ENCODE measurements around the gene GNE. TPM values are rescaled to one million over a fixed set of nuclear protein-coding genes. Genes with fewer than 3 reads are reported as not detected.

The GNE gene
- total and polyA plus RNA-seq, 2 of the 13 experiments (the other 11 are each of a cell fraction or from before 2014, with no cell fraction given), result 16.1 to 24.1 TPM

DNA sequence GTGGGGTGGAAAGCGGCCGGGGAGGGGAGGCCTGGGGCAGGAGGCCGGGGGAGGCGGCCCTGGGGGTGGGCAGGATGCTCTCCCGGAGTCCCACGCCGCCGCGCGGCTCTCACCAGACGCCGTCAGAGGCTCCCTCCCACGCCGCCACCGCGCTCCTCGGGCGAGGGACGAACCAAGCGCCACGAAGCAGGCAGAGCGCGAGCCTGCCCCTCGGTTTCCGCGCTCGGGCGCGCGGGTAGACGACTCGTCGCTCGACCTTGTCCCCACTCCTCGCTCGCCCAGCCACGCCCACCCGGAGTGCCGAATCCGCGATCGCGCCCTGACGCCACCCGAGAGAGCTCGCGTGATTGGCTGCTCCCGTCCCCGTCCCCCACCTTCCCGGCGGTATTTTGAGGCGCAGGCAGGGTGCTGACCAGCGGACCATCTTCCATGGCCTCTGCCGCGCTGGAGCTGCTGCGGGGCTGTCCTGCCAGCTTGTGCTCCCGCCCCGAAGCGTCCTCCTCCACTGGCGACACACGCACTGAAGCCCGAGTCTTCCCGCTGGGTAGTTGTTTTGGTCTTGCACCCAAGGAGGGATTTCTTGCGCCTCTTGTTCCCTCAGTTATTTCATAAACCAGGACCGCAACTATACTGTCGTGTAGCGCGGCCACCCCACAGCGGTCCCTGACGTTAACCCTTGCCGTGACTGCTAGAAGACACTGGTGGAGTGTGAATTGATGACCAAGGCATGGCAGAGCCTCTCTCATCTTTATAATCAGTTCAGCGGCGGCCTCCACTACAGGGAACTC, at the start of gene GNE (continued):
- TF ChIP-seq PPARG (CRISPR knock-in tag; conservative IDR thresholded peaks at IDR 0.05) (peak; percentile 57), ZNF678 (CRISPR knock-in tag; IDR thresholded peaks at IDR 0.05) (no peak), ATM (IDR thresholded peaks at IDR 0.05; ENCODE audit: borderline replicate concordance) (no peak), HMGA1 (CRISPR knock-in tag; conservative IDR thresholded peaks at IDR 0.05) (no peak), KLF6 (CRISPR knock-in tag; IDR thresholded peaks at IDR 0.05) (peak; percentile 75; the same call in 1 of the 2 replicates), THAP9 (CRISPR knock-in tag; IDR thresholded peaks at IDR 0.05; ENCODE audit: borderline replicate concordance) (peak; percentile 68; the same call in 1 of the 2 replicates), NR3C1 (CRISPR knock-in tag; IDR thresholded peaks at IDR 0.05) (no peak), SP5 (CRISPR knock-in tag; IDR thresholded peaks at IDR 0.05; ENCODE audit: borderline replicate concordance, low read depth) (peak; percentile 93), BHLHE40 (IDR thresholded peaks at IDR 0.05; ENCODE audit: low read length) (no peak), SNAI1 (CRISPR knock-in tag; IDR thresholded peaks at IDR 0.05; ENCODE audit: borderline replicate concordance) (peak; percentile 57; the same call in 1 of the 2 replicates), NFRKB (IDR thresholded peaks at IDR 0.05) (no peak), TCF7 (IDR thresholded peaks at IDR 0.05; ENCODE audit: low read depth) (no peak), CBX5 (CRISPR knock-in tag; IDR thresholded peaks at IDR 0.05; ENCODE audit: borderline replicate concordance) (peak; percentile 60; the same call in 1 of the 2 replicates), ZNF616 (CRISPR knock-in tag; IDR thresholded peaks at IDR 0.05; ENCODE audit: low read depth) (peak; percentile 84), ZNF576 (CRISPR knock-in tag; IDR thresholded peaks at IDR 0.05) (0 out of 2 replicates have a peak, but pooled peaks have one; percentile 48)
- TF ChIP-seq, protein P1, sequence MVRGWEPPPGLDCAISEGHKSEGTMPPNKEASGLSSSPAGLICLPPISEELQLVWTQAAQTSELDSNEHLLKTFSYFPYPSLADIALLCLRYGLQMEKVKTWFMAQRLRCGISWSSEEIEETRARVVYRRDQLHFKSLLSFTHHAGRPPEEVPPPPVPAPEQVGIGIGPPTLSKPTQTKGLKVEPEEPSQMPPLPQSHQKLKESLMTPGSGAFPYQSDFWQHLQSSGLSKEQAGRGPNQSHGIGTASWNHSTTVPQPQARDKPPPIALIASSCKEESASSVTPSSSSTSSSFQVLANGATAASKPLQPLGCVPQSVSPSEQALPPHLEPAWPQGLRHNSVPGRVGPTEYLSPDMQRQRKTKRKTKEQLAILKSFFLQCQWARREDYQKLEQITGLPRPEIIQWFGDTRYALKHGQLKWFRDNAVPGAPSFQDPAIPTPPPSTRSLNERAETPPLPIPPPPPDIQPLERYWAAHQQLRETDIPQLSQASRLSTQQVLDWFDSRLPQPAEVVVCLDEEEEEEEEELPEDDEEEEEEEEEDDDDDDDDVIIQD (CRISPR knock-in tag; IDR thresholded peaks at IDR 0.05; ENCODE audit: low read depth), result peak; percentile 51; the same call in 1 of the 2 replicates
- TF ChIP-seq, protein P2, sequence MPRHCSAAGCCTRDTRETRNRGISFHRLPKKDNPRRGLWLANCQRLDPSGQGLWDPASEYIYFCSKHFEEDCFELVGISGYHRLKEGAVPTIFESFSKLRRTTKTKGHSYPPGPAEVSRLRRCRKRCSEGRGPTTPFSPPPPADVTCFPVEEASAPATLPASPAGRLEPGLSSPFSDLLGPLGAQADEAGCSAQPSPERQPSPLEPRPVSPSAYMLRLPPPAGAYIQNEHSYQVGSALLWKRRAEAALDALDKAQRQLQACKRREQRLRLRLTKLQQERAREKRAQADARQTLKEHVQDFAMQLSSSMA (CRISPR knock-in tag; IDR thresholded peaks at IDR 0.05), result no peak
- TF ChIP-seq, protein P3, sequence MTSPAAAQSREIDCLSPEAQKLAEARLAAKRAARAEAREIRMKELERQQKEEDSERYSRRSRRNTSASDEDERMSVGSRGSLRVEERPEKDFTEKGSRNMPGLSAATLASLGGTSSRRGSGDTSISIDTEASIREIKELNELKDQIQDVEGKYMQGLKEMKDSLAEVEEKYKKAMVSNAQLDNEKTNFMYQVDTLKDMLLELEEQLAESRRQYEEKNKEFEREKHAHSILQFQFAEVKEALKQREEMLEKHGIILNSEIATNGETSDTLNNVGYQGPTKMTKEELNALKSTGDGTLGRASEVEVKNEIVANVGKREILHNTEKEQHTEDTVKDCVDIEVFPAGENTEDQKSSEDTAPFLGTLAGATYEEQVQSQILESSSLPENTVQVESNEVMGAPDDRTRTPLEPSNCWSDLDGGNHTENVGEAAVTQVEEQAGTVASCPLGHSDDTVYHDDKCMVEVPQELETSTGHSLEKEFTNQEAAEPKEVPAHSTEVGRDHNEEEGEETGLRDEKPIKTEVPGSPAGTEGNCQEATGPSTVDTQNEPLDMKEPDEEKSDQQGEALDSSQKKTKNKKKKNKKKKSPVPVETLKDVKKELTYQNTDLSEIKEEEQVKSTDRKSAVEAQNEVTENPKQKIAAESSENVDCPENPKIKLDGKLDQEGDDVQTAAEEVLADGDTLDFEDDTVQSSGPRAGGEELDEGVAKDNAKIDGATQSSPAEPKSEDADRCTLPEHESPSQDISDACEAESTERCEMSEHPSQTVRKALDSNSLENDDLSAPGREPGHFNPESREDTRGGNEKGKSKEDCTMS (CRISPR knock-in tag; conservative IDR thresholded peaks at IDR 0.05), result no peak
- TF ChIP-seq, protein P4, sequence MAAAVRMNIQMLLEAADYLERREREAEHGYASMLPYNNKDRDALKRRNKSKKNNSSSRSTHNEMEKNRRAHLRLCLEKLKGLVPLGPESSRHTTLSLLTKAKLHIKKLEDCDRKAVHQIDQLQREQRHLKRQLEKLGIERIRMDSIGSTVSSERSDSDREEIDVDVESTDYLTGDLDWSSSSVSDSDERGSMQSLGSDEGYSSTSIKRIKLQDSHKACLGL (CRISPR knock-in tag; IDR thresholded peaks at IDR 0.05), result peak; percentile 68; the same call in 1 of the 2 replicates
- TF ChIP-seq, protein P5, sequence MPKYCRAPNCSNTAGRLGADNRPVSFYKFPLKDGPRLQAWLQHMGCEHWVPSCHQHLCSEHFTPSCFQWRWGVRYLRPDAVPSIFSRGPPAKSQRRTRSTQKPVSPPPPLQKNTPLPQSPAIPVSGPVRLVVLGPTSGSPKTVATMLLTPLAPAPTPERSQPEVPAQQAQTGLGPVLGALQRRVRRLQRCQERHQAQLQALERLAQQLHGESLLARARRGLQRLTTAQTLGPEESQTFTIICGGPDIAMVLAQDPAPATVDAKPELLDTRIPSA (CRISPR knock-in tag; IDR thresholded peaks at IDR 0.05; ENCODE audit: borderline replicate concordance), result peak; percentile 81; the same call in 1 of the 2 replicates
